ENCODE results near the gene ITPKB. TPM values are rescaled to one million over a fixed set of nuclear protein-coding genes. Genes with fewer than 3 reads are reported as not detected.

The ITPKB gene
- polyA plus RNA-seq, 1 of the 3 experiments (the other 2 are of a cell fraction) = 2.4 TPM

GRCh38 chr1:226611301-226611700 lies 127.8 kb downstream of the ITPKB start:
- H3K27me3 ChIP-seq (ENCODE audit: insufficient read depth) = no peaks in the 10 kb centered on the region; the same call in 1 of the 2 replicates
- no peak overlapping the region for H3K27ac ChIP-seq (ENCODE audit: low read depth in 2 of 2, low read length in 1 of 2)
- no peaks in the 10 kb centered on the region for H4K20me1 ChIP-seq (ENCODE audit: insufficient read depth)
- H3K4me1 ChIP-seq (ENCODE audit: control insufficient read depth in 1 of 2, insufficient read depth in 2 of 2, low read depth in 1 of 2, low read length in 1 of 2) = no peaks in the 10 kb centered on the region; a peak in 1 of 4 replicates
- no peak overlapping the region for H3K9ac ChIP-seq
- ChIA-PET CTCF (interaction anchor here (1.3 kb wide), 1 partner anchor 64 kb away, joined by 6 read pairs; no protein-coding TSS in a partner anchor), POLR2A (no interaction called here)
- DNase-seq = no peak
- no peak overlapping the region for H3K4me2 ChIP-seq
- TF ChIP-seq SIN3A (IDR thresholded peaks at IDR 0.05; ENCODE audit: borderline replicate concordance, low read depth, low read length) (no peak), EZH2phosphoT487 (IDR thresholded peaks at IDR 0.05; ENCODE audit: borderline replicate concordance, low read depth) (no peak), CTCF (IDR thresholded peaks at IDR 0.05) (no peak), MXI1 (IDR thresholded peaks at IDR 0.05; ENCODE audit: low read depth, low read length) (no peak)
- TF ChIP-seq, protein P1, sequence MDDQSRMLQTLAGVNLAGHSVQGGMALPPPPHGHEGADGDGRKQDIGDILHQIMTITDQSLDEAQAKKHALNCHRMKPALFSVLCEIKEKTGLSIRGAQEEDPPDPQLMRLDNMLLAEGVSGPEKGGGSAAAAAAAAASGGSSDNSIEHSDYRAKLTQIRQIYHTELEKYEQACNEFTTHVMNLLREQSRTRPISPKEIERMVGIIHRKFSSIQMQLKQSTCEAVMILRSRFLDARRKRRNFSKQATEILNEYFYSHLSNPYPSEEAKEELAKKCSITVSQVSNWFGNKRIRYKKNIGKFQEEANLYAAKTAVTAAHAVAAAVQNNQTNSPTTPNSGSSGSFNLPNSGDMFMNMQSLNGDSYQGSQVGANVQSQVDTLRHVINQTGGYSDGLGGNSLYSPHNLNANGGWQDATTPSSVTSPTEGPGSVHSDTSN (IDR thresholded peaks at IDR 0.05) = no peak
- no peaks in the 10 kb centered on the region for H3K36me3 ChIP-seq (replicated peaks in 1 of 2; ENCODE audit: control insufficient read depth in 1 of 2, insufficient read depth in 2 of 2, low read length in 1 of 2)
- H3K9me2 ChIP-seq = no peaks in the 10 kb centered on the region
- H3F3A ChIP-seq (replicated peaks; ENCODE audit: insufficient read depth) = no peaks in the 10 kb centered on the region
- 50% methylated on average over 5 of the region's 8 CpGs for WGBS (ENCODE audit: low lambda C conversion rate)
- H3K79me2 ChIP-seq (ENCODE audit: insufficient read depth) = no peaks in the 10 kb centered on the region
- H2AFZ ChIP-seq (ENCODE audit: low read depth) = no peak overlapping the region
- no peak overlapping the region for H3K4me3 ChIP-seq (ENCODE audit: low read depth in 2 of 2, low read length in 1 of 2)
- H3K9me3 ChIP-seq = no peaks in the 10 kb centered on the region

DNA sequence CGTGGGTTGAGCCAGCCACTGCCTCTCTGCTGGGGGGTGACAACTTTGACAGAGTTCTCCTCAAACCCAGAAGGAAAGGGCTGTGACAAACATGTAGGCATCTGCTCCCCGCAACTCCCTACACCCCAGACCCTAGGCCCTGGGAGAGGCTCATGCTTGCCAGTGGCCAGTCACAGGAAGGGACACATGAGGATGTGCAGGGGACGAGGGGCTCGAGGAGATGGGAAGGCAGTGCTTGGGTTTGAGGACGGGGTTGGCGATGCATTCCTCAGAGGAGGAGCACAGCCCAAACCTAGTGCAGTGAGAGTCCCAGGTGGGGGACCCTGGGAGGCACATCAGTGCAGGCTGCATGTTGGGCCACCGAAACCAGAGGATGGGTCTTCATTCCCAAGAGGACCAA lies 128.4 kb downstream of the ITPKB start:
- Histone ChIP-seq H3K27me3 (ENCODE audit: insufficient read depth) (no peaks in the 10 kb centered on the region; the same call in 1 of the 2 replicates), H3K36me3 (replicated peaks in 1 of 2; ENCODE audit: control insufficient read depth in 1 of 2, insufficient read depth in 2 of 2, low read length in 1 of 2) (no peaks in the 10 kb centered on the region), H2AFZ (ENCODE audit: low read depth) (no peak overlapping the region), H3K9me3 (no peaks in the 10 kb centered on the region), H3K9me2 (no peaks in the 10 kb centered on the region), H4K20me1 (ENCODE audit: insufficient read depth) (no peaks in the 10 kb centered on the region), H3K4me1 (ENCODE audit: control insufficient read depth in 1 of 2, insufficient read depth in 2 of 2, low read depth in 1 of 2, low read length in 1 of 2) (no peaks in the 10 kb centered on the region; a peak in 1 of 4 replicates), H3F3A (replicated peaks; ENCODE audit: insufficient read depth) (no peaks in the 10 kb centered on the region), H3K9ac (no peak overlapping the region), H3K4me2 (no peak overlapping the region), H3K4me3 (ENCODE audit: low read depth in 2 of 2, low read length in 1 of 2) (no peak overlapping the region), H3K27ac (ENCODE audit: low read depth in 2 of 2, low read length in 1 of 2) (no peak overlapping the region), H3K79me2 (ENCODE audit: insufficient read depth) (no peaks in the 10 kb centered on the region)
- DNase-seq = no peak
- TF ChIP-seq MXI1 (IDR thresholded peaks at IDR 0.05; ENCODE audit: low read depth, low read length) = no peak
- no peak for TF ChIP-seq GATA2 (CRISPR knock-in tag; IDR thresholded peaks at IDR 0.05)
- TF ChIP-seq ELF1 (IDR thresholded peaks at IDR 0.05) = no peak
- TF ChIP-seq RAD21 (IDR thresholded peaks at IDR 0.05; ENCODE audit: low read length) = no peak
- TF ChIP-seq MAX (IDR thresholded peaks at IDR 0.05; ENCODE audit: low read depth) = no peak
- TF ChIP-seq CHD2 (IDR thresholded peaks at IDR 0.05; ENCODE audit: low read length, partially characterized antibody) = no peak
- TF ChIP-seq GABPA (IDR thresholded peaks at IDR 0.05; ENCODE audit: low read depth) = no peak
- TF ChIP-seq SIN3A (IDR thresholded peaks at IDR 0.05; ENCODE audit: borderline replicate concordance, low read depth, low read length) = no peak
- no peak for TF ChIP-seq TCF12 (IDR thresholded peaks at IDR 0.05)
- no peak for TF ChIP-seq YY1 (IDR thresholded peaks at IDR 0.05; ENCODE audit: low read depth)
- TF ChIP-seq FOXM1 (IDR thresholded peaks at IDR 0.05; ENCODE audit: low read depth) = no peak
- TF ChIP-seq TAF1 (IDR thresholded peaks at IDR 0.05; ENCODE audit: borderline replicate concordance, low read depth, low read length) = no peak
- CTCF ChIA-PET = interaction anchor here (0.8 to 6.5 kb wide), 5 partner anchors 8 to 203 kb away, joined by 3 to 70 read pairs (median 10); partner anchors contain the start of genes PARP1 and STUM
- 42% methylated on average over 6 of the region's 7 CpGs for WGBS (ENCODE audit: low lambda C conversion rate)
- POLR2A ChIA-PET = no interaction called here
